ENCODE data around the gene ZCCHC14.

GRCh38 chr16:87383505-87384161, 109.2 kb downstream of the ZCCHC14 start, which contains the start of gene FBXO31:
- TF ChIP-seq CTCF (IDR thresholded peaks at IDR 0.05), result no peak
- TF ChIP-seq POLR2A (IDR thresholded peaks at IDR 0.05), result no peak

All from transverse colon (tissue), 3 donors.